Stomach (tissue), 9 donors: Measurements from ENCODE around the gene SPRR2B. TPM values are rescaled to one million over a fixed set of nuclear protein-coding genes. Genes with fewer than 3 reads are reported as not detected.
"Not testable (repeated sequence)": the region's sequence is repeated elsewhere in the genome, so short reads cannot be mapped to it uniquely, and the experiment has no call there.

Experiments
- DNase-seq, 2 donors: peaks; one replicate each; pipeline versions ENCODE4 v3.0.0 to v3.0.0-alpha.2; 2013 to 2019
- H3K27ac ChIP-seq, 5 donors: fragments of 200-600 bp in 4 of 5; sonication (generic) in 4 of 5; one replicate each; pipeline ENCODE4 v1.5.1; 2013 to 2019; ENCODE audit warnings: mild to moderate bottlenecking in 1 of 5, moderate library complexity in 1 of 5
- H3K27me3 ChIP-seq, 3 donors: fragments of 200-600 bp; sonication (generic); one replicate each; pipeline ENCODE4 v1.5.1; 2017 to 2019; ENCODE audit warnings: mixed run types in 1 of 3
- H3K36me3 ChIP-seq, 4 donors: fragments of 200-600 bp; sonication (generic); 1 replicate in 3 of 4; 2 replicates in 1 of 4; pipeline ENCODE4 v1.5.1; 2016 to 2019
- H3K4me1 ChIP-seq, 4 donors: fragments of 200-600 bp; sonication (generic); one replicate each; pipeline ENCODE4 v1.5.1; 2016 to 2019
- H3K4me3 ChIP-seq, 4 donors: fragments of 200-600 bp; sonication (generic) in 3 of 4; one replicate each; pipeline ENCODE4 v1.5.1; 2016 to 2019; ENCODE audit warnings: mild to moderate bottlenecking in 1 of 4
- H3K9me3 ChIP-seq, 4 donors: fragments of 200-600 bp; sonication (generic); one replicate each; pipeline ENCODE4 v1.5.1; 2016 to 2019
- EP300 ChIP-seq: sonication (generic); formaldehyde crosslinking; IDR thresholded peaks from one replicate; pipeline ENCODE4 v1.6.1; 2017; ENCODE audit warnings: antibody characterized with exemption
- POLR2A ChIP-seq, 4 donors: fragments of 450-650 bp; IDR thresholded peaks; one replicate each; pipeline ENCODE4 v1.6.1; 2016; ENCODE audit warnings: antibody characterized with exemption in 4 of 4, control low read depth in 2 of 4, mild to moderate bottlenecking in 1 of 4, moderate library complexity in 1 of 4
- POLR2AphosphoS5 ChIP-seq, 3 donors: sonication (generic); formaldehyde crosslinking; IDR thresholded peaks; one replicate each; pipeline ENCODE4 v1.6.1; 2016; ENCODE audit warnings: antibody characterized with exemption in 3 of 3
- WGBS, 5 donors: extraction: QIAGEN DNeasy Blood & Tissue Kit in 3 of 5; methylation state at CpG; one replicate each; pipeline versions ENCODE4 v1.1.5 to v1.1.7; 2013 to 2018; 5-methylcytosine and 5-hydroxymethylcytosine counted together
- intact Hi-C: fragments of 100-400 bp; cut with DNase I; formaldehyde crosslinking; loops from one replicate; pipeline ENCODE4 v1.15.1; 2023; ENCODE audit warnings: low total_unique reads
- polyA plus RNA-seq, 3 donors: library from polyadenylated mRNA; stranded (reverse); fragments of 200-250 nt; gene quantifications; one replicate each; pipeline ENCODE4 v1.2.3, GENCODE V29; 2013
- small RNA-seq, 4 donors: library from RNA; depleted of rRNA; stranded (forward); fragments of <200 nt; gene quantifications; one replicate each; pipeline ENCODE3, GENCODE V24; 2016
- total RNA-seq, 5 donors: library from RNA; depleted of rRNA; stranded (reverse); fragments of >200 nt; gene quantifications; one replicate each; pipeline versions ENCODE4 v1.1.0 to v1.2.3, GENCODE V29; 2014 to 2016
- TF ChIP-seq, protein P1 (sequence below), 7 experiments: fragments of 450-650 bp in 4 of 7; fragments of 200-600 bp in 3 of 7; sonication (generic) in 3 of 7; IDR thresholded peaks; one replicate each; pipeline ENCODE4 v1.5.1; 2016 to 2019; ENCODE audit warnings: antibody characterized with exemption in 7 of 7, control low read depth in 2 of 7, mild to moderate bottlenecking in 1 of 7
- donor health status: healthy with polysubstance abuse.
- donor health status: Bipolar disorder and iron deficiency.
- donor health status: healthy.

SPRR2B gene
- total and polyA plus RNA-seq, 8 donors = 0.55 TPM; not detected in 7

DNA sequence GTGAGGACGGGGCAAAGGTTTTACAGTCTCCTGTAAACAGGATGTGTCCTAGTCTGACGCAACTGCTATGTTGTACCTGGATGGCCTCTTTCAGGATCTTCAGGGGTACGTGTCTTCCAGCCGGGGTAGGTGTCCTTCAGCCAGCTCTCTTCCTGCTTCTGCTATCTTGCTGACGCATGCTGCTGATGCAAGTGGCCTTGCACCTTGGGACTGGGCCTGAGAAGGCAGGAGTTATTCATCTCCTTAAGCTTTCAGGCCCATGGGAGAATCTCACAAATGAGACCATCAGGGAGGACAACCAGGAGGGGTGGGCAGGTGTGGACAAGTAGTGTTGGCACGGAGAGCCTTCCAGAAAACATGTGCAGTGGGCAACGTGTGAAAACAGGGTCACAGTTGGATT lies 48.3 kb downstream of the SPRR2B start:
- H3K9me3 ChIP-seq = no peaks in the 10 kb centered on the region
- H3K27me3 ChIP-seq = peaks cover 0 to 4% (median 0%) of the 10 kb centered on the region in 3 donors
- DNase-seq = no peak
- TF ChIP-seq EP300 (no peak), POLR2A (IDR thresholded peaks at IDR 0.05) (no peak), POLR2AphosphoS5 (IDR thresholded peaks at IDR 0.05) (no peak)
- TF ChIP-seq, protein P1, sequence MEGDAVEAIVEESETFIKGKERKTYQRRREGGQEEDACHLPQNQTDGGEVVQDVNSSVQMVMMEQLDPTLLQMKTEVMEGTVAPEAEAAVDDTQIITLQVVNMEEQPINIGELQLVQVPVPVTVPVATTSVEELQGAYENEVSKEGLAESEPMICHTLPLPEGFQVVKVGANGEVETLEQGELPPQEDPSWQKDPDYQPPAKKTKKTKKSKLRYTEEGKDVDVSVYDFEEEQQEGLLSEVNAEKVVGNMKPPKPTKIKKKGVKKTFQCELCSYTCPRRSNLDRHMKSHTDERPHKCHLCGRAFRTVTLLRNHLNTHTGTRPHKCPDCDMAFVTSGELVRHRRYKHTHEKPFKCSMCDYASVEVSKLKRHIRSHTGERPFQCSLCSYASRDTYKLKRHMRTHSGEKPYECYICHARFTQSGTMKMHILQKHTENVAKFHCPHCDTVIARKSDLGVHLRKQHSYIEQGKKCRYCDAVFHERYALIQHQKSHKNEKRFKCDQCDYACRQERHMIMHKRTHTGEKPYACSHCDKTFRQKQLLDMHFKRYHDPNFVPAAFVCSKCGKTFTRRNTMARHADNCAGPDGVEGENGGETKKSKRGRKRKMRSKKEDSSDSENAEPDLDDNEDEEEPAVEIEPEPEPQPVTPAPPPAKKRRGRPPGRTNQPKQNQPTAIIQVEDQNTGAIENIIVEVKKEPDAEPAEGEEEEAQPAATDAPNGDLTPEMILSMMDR (IDR thresholded peaks at IDR 0.05) = no peak
- no peak overlapping the region for H3K27ac ChIP-seq
- no peaks in the 10 kb centered on the region for H3K36me3 ChIP-seq
- 83 to 90% (median 88%) methylated on average over 7 of the region's 7 CpGs for WGBS, 5 donors
- intact Hi-C loops = no loop called here
- no peaks in the 10 kb centered on the region for H3K4me1 ChIP-seq
- H3K4me3 ChIP-seq = no peak overlapping the region

DNA sequence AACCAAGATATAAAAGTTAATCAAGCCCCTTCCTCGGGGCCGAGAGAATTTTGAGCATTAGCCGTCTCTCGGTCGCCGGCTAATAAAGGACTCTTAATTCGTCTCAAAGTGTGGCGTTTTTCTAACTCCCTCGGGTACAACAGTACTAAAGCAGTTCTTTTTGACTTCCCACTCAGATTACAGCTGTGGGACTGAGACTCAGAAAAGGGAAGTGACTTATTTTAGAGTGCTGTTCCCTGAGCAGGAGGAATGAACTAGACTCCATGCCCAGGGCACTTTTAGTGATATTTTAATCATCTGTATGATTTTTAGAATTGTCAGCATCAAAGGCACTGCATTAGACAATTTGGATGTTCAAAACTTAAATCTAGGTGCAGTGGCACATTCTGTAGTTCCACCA lies 49.1 kb downstream of the SPRR2B start:
- WGBS, 5 donors = 32 to 55% (median 44%) methylated on average over 9 of the region's 9 CpGs
- H3K27ac ChIP-seq, intact Hi-C loops, H3K27me3 ChIP-seq, H3K4me3 ChIP-seq, H3K9me3 ChIP-seq, H3K4me1 ChIP-seq, DNase-seq, H3K36me3 ChIP-seq: not testable (repeated sequence)

DNA sequence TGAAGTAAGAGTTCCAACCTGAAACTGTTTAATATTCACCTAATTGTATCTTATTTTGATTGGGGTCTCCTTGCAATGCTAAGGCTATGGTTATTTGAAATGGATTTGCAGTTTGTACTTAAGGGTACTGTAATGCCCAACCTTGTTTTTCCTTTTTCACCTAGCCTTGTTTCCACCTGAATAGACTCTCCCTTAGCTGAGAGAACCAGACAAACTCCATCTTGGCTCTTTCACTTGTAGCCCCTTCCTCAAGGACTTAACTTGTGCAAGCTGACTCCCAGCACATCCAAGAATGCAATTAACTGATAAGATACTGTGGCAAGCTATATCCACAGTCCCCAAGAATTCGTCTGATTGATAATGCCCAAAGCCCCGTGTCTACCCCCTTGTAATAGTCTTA lies 49.6 kb downstream of the SPRR2B start:
- WGBS, 5 donors = 11 to 17% (median 13%) methylated on average over 2 of the region's 2 CpGs
- DNase-seq, H3K4me3 ChIP-seq, H3K36me3 ChIP-seq, H3K27ac ChIP-seq, H3K4me1 ChIP-seq, intact Hi-C loops, H3K9me3 ChIP-seq, H3K27me3 ChIP-seq: not testable (repeated sequence)

Small RNAs within 50 kb of the gene (small RNA-seq; reads per million reads assigned to genes)
- 0 reads per million in 4 donors for gene AL356867.1

Other genes with a start within 250 kb of the SPRR2B start
- gene LCE1A, start 244.1 kb downstream of the SPRR2B start, total RNA-seq = not detected
- not detected for gene LCE1A, start 244.1 kb downstream of the SPRR2B start, polyA plus RNA-seq
- gene LCE6A, start 228.8 kb downstream of the SPRR2B start, total RNA-seq = not detected
- gene LCE6A, start 228.8 kb downstream of the SPRR2B start, polyA plus RNA-seq = not detected
- gene LCE7A, start 211.6 kb downstream of the SPRR2B start, total RNA-seq = not detected
- not detected for gene LCE7A, start 211.6 kb downstream of the SPRR2B start, polyA plus RNA-seq
- not detected for gene SMCP, start 193.3 kb downstream of the SPRR2B start, total RNA-seq
- not detected for gene SMCP, start 193.3 kb downstream of the SPRR2B start, polyA plus RNA-seq
- gene IVL, start 163.1 kb downstream of the SPRR2B start, total RNA-seq = not detected
- 10 to 100 TPM in 1 of 3 donors, not detected in 2; 11.5 TPM for gene IVL, start 163.1 kb downstream of the SPRR2B start, polyA plus RNA-seq
- gene SPRR5, start 124.4 kb downstream of the SPRR2B start, total RNA-seq = not detected
- gene SPRR5, start 124.4 kb downstream of the SPRR2B start, polyA plus RNA-seq = 1 to 10 TPM in 1 of 3 donors, not detected in 2; 1.0 TPM
- gene SPRR4, start 101.0 kb downstream of the SPRR2B start, total RNA-seq = not detected
- gene SPRR4, start 101.0 kb downstream of the SPRR2B start, polyA plus RNA-seq = not detected
- not detected for gene SPRR1A, start 87.5 kb downstream of the SPRR2B start, total RNA-seq
- gene SPRR1A, start 87.5 kb downstream of the SPRR2B start, polyA plus RNA-seq = 100 to 1,000 TPM in 1 of 3 donors, not detected in 2; 123 TPM
- gene SPRR3, start 69.9 kb downstream of the SPRR2B start, total RNA-seq = 1 to 10 TPM in 1 of 5 donors, not detected in 4; 3.1 TPM
- 100 to 1,000 TPM in 1 of 3 donors, 10 to 100 TPM in 1, not detected in 1; 12.8 to 932 TPM for gene SPRR3, start 69.9 kb downstream of the SPRR2B start, polyA plus RNA-seq
- gene SPRR1B, start 40.4 kb downstream of the SPRR2B start, total RNA-seq = not detected
- 100 to 1,000 TPM in 1 of 3 donors, 1 to 10 TPM in 1, not detected in 1; 6.1 to 122 TPM for gene SPRR1B, start 40.4 kb downstream of the SPRR2B start, polyA plus RNA-seq
- not detected for gene SPRR2D, start 30.5 kb downstream of the SPRR2B start, total RNA-seq
- 10 to 100 TPM in 1 of 3 donors, not detected in 2; 68.2 TPM for gene SPRR2D, start 30.5 kb downstream of the SPRR2B start, polyA plus RNA-seq
- not detected for gene SPRR2A, start 14.1 kb downstream of the SPRR2B start, total RNA-seq
- 100 to 1,000 TPM in 1 of 3 donors, 1 to 10 TPM in 2; 1.9 to 190 (median 2.7) TPM for gene SPRR2A, start 14.1 kb downstream of the SPRR2B start, polyA plus RNA-seq
- gene SPRR2E, start 22.9 kb upstream of the SPRR2B start, total RNA-seq = 10 to 100 TPM in 1 of 5 donors, not detected in 4; 54.8 TPM
- 10 to 100 TPM in 1 of 3 donors, not detected in 2; 27.4 TPM for gene SPRR2E, start 22.9 kb upstream of the SPRR2B start, polyA plus RNA-seq
- gene SPRR2F, start 41.9 kb upstream of the SPRR2B start, total RNA-seq = not detected
- 10 to 100 TPM in 1 of 3 donors, 1 to 10 TPM in 1, under 1 TPM in 1; 0.62 to 11.5 (median 1.5) TPM for gene SPRR2F, start 41.9 kb upstream of the SPRR2B start, polyA plus RNA-seq
- not detected for gene SPRR2G, start 79.3 kb upstream of the SPRR2B start, total RNA-seq
- gene SPRR2G, start 79.3 kb upstream of the SPRR2B start, polyA plus RNA-seq = under 1 TPM in 1 of 3 donors, not detected in 2; 0.75 TPM
- not detected for gene LELP1, start 131.8 kb upstream of the SPRR2B start, total RNA-seq
- not detected for gene LELP1, start 131.8 kb upstream of the SPRR2B start, polyA plus RNA-seq
- gene PRR9, start 146.0 kb upstream of the SPRR2B start, total RNA-seq = not detected
- gene PRR9, start 146.0 kb upstream of the SPRR2B start, polyA plus RNA-seq = not detected
- not detected for gene LORICRIN, start 188.1 kb upstream of the SPRR2B start, total RNA-seq
- not detected for gene LORICRIN, start 188.1 kb upstream of the SPRR2B start, polyA plus RNA-seq
- gene PGLYRP3, start 241.3 kb upstream of the SPRR2B start, total RNA-seq = not detected
- 1 to 10 TPM in 1 of 3 donors, not detected in 2; 1.6 TPM for gene PGLYRP3, start 241.3 kb upstream of the SPRR2B start, polyA plus RNA-seq